GM12865 (cell line): Measurements from ENCODE around the gene TBX10.

Experiments
- DNase-seq: peaks from one replicate; pipeline ENCODE4 v3.0.0; 2010; ENCODE audit warnings: low read depth
- H3K4me3 ChIP-seq: 2 replicates; pipeline ENCODE4 v1.5.1; 2011; ENCODE audit warnings: mild to moderate bottlenecking, low read depth, low read length, control low read depth
- CTCF ChIP-seq: IDR thresholded peaks from 2 replicates; pipeline ENCODE4 v1.5.1; 2011; ENCODE audit warnings: low read length, control low read depth, low read depth, inconsistent platforms; ENCODE audit not compliant: insufficient read depth; ENCODE audit errors: missing control alignments

The TBX10 gene

GRCh38 chr11:67634366-67635230 lies 5.0 kb downstream of the TBX10 start:
- H3K4me3 ChIP-seq = no peak overlapping the region
- no peak for TF ChIP-seq CTCF
- no peak for DNase-seq

GRCh38 chr11:67633758-67634365 lies 5.7 kb downstream of the TBX10 start:
- TF ChIP-seq CTCF = no peak
- DNase-seq = no peak
- H3K4me3 ChIP-seq = no peak overlapping the region

GRCh38 chr11:67632982-67633755 lies 6.4 kb downstream of the TBX10 start:
- no peak for TF ChIP-seq CTCF
- no peak for DNase-seq

GRCh38 chr11:67632175-67632981 lies 7.2 kb downstream of the TBX10 start:
- DNase-seq = no peak
- no peak for TF ChIP-seq CTCF
- H3K4me3 ChIP-seq = no peak overlapping the region

More at GRCh38 chr11:67632982-67633755, 6.4 kb downstream of the TBX10 start:
- H3K4me3 ChIP-seq = no peak overlapping the region

GRCh38 chr11:67631853-67632174 lies 7.7 kb downstream of the TBX10 start:
- no peak overlapping the region for H3K4me3 ChIP-seq
- TF ChIP-seq CTCF = no peak
- no peak for DNase-seq

- TF ChIP-seq CTCF = no peak
- no peak for DNase-seq
- H3K4me3 ChIP-seq = no peak overlapping the region
These were observed 8.2 kb downstream of the TBX10 start for GRCh38 chr11:67631411-67631810.
